ENCODE data around the gene IFNL3.

The IFNL3 gene

GRCh38 chr19:39212375-39212742 is 32.4 kb downstream of the IFNL3 start:
- no peak for DNase-seq

GRCh38 chr19:39211731-39212374 is 33.0 kb downstream of the IFNL3 start:
- no peak for DNase-seq

GRCh38 chr19:39209196-39209595 is 35.6 kb downstream of the IFNL3 start:
- no peak for DNase-seq

- DNase-seq: no peak
Measured at GRCh38 chr19:39208175-39208795, 36.5 kb downstream of the IFNL3 start.

GRCh38 chr19:39207293-39207836 is 37.4 kb downstream of the IFNL3 start:
- no peak for DNase-seq

GRCh38 chr19:39206122-39206521 is 38.7 kb downstream of the IFNL3 start:
- DNase-seq: no peak

GRCh38 chr19:39205449-39205764 is 39.4 kb downstream of the IFNL3 start:
- no peak for DNase-seq

GRCh38 chr19:39203372-39204341 is 41.1 kb downstream of the IFNL3 start, which contains the start of gene SYCN:
Gene SYCN, minus strand, starts transcription at chr19:39204263. Its CDS starts 9 bp downstream, at chr19:39204254.
- no peak for DNase-seq

GRCh38 chr19:39202998-39203355 is 41.8 kb downstream of the IFNL3 start:
- DNase-seq: no peak

GRCh38 chr19:39200803-39201115 is 44.0 kb downstream of the IFNL3 start:
- DNase-seq: no peak

- no peak for DNase-seq
Measured at GRCh38 chr19:39200066-39200802, 44.6 kb downstream of the IFNL3 start.

GRCh38 chr19:39199025-39199424 is 45.8 kb downstream of the IFNL3 start:
- DNase-seq: no peak

- no peak for DNase-seq
Measured at GRCh38 chr19:39197808-39198207, 47.0 kb downstream of the IFNL3 start.

- no peak for DNase-seq
Measured at GRCh38 chr19:39196860-39197562, 47.8 kb downstream of the IFNL3 start, which contains the start of gene NCCRP1. Gene NCCRP1, plus strand, starts transcription at chr19:39196964. Its CDS starts 19 bp downstream, at chr19:39196983.

GRCh38 chr19:39196320-39196719 is 48.5 kb downstream of the IFNL3 start:
- no peak for DNase-seq

- no peak for DNase-seq
Measured at GRCh38 chr19:39195755-39196154, 49.1 kb downstream of the IFNL3 start.

GRCh38 chr19:39194832-39195542 is 49.8 kb downstream of the IFNL3 start:
- DNase-seq: no peak

- DNase-seq: no peak
Measured at GRCh38 chr19:39193803-39194202, 51.0 kb downstream of the IFNL3 start.
